ENCODE results near the gene DLG2.

DNA sequence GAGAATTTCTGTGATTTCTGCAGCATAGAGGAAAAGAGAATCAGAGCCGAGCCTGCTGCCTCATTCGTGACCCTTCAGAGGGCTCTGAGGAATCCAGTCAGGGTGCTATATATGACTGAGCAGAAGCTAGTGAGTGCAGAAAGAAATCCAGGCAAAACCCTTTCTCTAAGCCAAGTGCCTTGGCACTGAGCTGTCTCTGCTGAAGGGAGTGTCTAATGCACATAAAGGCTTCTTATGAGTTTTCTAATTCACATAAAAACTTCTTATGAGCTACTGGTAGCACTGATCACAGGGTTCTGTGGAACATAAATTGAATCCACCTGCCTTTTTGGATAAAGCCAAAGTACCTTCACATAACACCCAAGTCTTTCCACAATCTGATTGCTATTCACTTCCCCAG is 1555.3 kb downstream of the DLG2 start:
- TF ChIP-seq, protein P1, sequence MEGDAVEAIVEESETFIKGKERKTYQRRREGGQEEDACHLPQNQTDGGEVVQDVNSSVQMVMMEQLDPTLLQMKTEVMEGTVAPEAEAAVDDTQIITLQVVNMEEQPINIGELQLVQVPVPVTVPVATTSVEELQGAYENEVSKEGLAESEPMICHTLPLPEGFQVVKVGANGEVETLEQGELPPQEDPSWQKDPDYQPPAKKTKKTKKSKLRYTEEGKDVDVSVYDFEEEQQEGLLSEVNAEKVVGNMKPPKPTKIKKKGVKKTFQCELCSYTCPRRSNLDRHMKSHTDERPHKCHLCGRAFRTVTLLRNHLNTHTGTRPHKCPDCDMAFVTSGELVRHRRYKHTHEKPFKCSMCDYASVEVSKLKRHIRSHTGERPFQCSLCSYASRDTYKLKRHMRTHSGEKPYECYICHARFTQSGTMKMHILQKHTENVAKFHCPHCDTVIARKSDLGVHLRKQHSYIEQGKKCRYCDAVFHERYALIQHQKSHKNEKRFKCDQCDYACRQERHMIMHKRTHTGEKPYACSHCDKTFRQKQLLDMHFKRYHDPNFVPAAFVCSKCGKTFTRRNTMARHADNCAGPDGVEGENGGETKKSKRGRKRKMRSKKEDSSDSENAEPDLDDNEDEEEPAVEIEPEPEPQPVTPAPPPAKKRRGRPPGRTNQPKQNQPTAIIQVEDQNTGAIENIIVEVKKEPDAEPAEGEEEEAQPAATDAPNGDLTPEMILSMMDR (IDR thresholded peaks at IDR 0.05): no peak
- no peak for TF ChIP-seq TEAD4 (CRISPR knock-in tag; IDR thresholded peaks at IDR 0.05)
- no peak for TF ChIP-seq ZNF317 (CRISPR knock-in tag; IDR thresholded peaks at IDR 0.05; ENCODE audit: borderline replicate concordance, low read depth)
- TF ChIP-seq ZNF423 (CRISPR knock-in tag; IDR thresholded peaks at IDR 0.05): no peak
- no peak for TF ChIP-seq ATF1 (CRISPR knock-in tag; IDR thresholded peaks at IDR 0.05)
- TF ChIP-seq FOXJ3 (CRISPR knock-in tag; IDR thresholded peaks at IDR 0.05; ENCODE audit: borderline replicate concordance): no peak
- no peak for TF ChIP-seq FOXP4 (CRISPR knock-in tag; IDR thresholded peaks at IDR 0.05)
- TF ChIP-seq AFF4 (CRISPR knock-in tag; IDR thresholded peaks at IDR 0.05; ENCODE audit: borderline replicate concordance): no peak
- no peak for TF ChIP-seq NFYB (CRISPR knock-in tag; conservative IDR thresholded peaks at IDR 0.05; ENCODE audit: low read depth)
- no peak for TF ChIP-seq SP1 (CRISPR knock-in tag; conservative IDR thresholded peaks at IDR 0.05)
- TF ChIP-seq, protein P2, sequence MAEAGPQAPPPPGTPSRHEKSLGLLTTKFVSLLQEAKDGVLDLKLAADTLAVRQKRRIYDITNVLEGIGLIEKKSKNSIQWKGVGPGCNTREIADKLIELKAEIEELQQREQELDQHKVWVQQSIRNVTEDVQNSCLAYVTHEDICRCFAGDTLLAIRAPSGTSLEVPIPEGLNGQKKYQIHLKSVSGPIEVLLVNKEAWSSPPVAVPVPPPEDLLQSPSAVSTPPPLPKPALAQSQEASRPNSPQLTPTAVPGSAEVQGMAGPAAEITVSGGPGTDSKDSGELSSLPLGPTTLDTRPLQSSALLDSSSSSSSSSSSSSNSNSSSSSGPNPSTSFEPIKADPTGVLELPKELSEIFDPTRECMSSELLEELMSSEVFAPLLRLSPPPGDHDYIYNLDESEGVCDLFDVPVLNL (CRISPR knock-in tag; IDR thresholded peaks at IDR 0.05; ENCODE audit: borderline replicate concordance, low read depth): no peak
- TF ChIP-seq SMAD3 (CRISPR knock-in tag; IDR thresholded peaks at IDR 0.05; ENCODE audit: borderline replicate concordance): no peak
- no peak for TF ChIP-seq HMGXB4 (CRISPR knock-in tag; IDR thresholded peaks at IDR 0.05)
- TF ChIP-seq, protein P3, sequence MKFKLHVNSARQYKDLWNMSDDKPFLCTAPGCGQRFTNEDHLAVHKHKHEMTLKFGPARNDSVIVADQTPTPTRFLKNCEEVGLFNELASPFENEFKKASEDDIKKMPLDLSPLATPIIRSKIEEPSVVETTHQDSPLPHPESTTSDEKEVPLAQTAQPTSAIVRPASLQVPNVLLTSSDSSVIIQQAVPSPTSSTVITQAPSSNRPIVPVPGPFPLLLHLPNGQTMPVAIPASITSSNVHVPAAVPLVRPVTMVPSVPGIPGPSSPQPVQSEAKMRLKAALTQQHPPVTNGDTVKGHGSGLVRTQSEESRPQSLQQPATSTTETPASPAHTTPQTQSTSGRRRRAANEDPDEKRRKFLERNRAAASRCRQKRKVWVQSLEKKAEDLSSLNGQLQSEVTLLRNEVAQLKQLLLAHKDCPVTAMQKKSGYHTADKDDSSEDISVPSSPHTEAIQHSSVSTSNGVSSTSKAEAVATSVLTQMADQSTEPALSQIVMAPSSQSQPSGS (CRISPR knock-in tag; IDR thresholded peaks at IDR 0.05; ENCODE audit: borderline replicate concordance, low read depth): no peak

Data from WTC11 (cell line).